Liver (tissue), 9 donors: Measurements from ENCODE around the gene LRRN3. TPM values are rescaled to one million over a fixed set of nuclear protein-coding genes. Genes with fewer than 3 reads are reported as not detected.

Source experiments
- DNase-seq: peaks from one replicate; pipeline ENCODE4 v3.0.0-alpha.2; 2017; ENCODE audit warnings: low spot score
- H3K27ac ChIP-seq, 2 donors: one replicate each; pipeline ENCODE4 v1.7.0; 2013; ENCODE audit warnings: inconsistent platforms in 2 of 2, low read length in 2 of 2, control low read depth in 1 of 2, low read depth in 1 of 2, mild to moderate bottlenecking in 1 of 2
- H3K27me3 ChIP-seq, 4 donors: one replicate each; pipeline versions ENCODE4 v1.6.1 to v1.7.0; 2013; ENCODE audit warnings: low read length in 3 of 4, inconsistent platforms in 1 of 4, mild to moderate bottlenecking in 1 of 4, moderate library complexity in 1 of 4; ENCODE audit not compliant: control insufficient read depth in 4 of 4, insufficient read depth in 4 of 4
- H3K36me3 ChIP-seq, 4 donors: one replicate each; pipeline versions ENCODE4 v1.6.1 to v1.7.0; 2013; ENCODE audit warnings: low read length in 3 of 4, mild to moderate bottlenecking in 3 of 4, low read depth in 1 of 4, moderate library complexity in 1 of 4; ENCODE audit not compliant: control insufficient read depth in 4 of 4, insufficient read depth in 3 of 4
- H3K4me1 ChIP-seq, 4 donors: one replicate each; pipeline versions ENCODE4 v1.6.1 to v1.7.0; 2013; ENCODE audit warnings: low read length in 3 of 4, mild to moderate bottlenecking in 3 of 4, moderate library complexity in 1 of 4; ENCODE audit not compliant: control insufficient read depth in 4 of 4, insufficient read depth in 4 of 4
- H3K4me3 ChIP-seq, 3 donors: one replicate each; pipeline versions ENCODE4 v1.6.1 to v1.7.0; 2013; ENCODE audit warnings: low read length in 3 of 3, control low read depth in 1 of 3, low read depth in 1 of 3, mild to moderate bottlenecking in 1 of 3
- H3K9ac ChIP-seq, 2 donors: one replicate each; pipeline ENCODE4 v1.7.0; 2013; ENCODE audit warnings: low read length in 2 of 2, mild to moderate bottlenecking in 2 of 2, moderate library complexity in 2 of 2, control low read depth in 1 of 2, low read depth in 1 of 2
- H3K9me3 ChIP-seq, 4 donors: one replicate each; pipeline versions ENCODE4 v1.6.1 to v1.7.0; 2013; ENCODE audit warnings: low read length in 3 of 4; ENCODE audit not compliant: control insufficient read depth in 4 of 4
- ATF3 ChIP-seq: IDR thresholded peaks from 2 replicates; pipeline ENCODE4 v1.6.1; 2016; ENCODE audit warnings: antibody characterized with exemption
- CTCF ChIP-seq: fragments of 150-350 bp; IDR thresholded peaks from 2 replicates; pipeline ENCODE4 v1.5.1; 2017; ENCODE audit warnings: improper control_type of control experiment, low read depth, low read length; ENCODE audit not compliant: missing input control
- EGR1 ChIP-seq, 2 donors: IDR thresholded peaks; 2 replicates each; pipeline ENCODE4 v1.6.1; 2016 to 2018; ENCODE audit warnings: antibody characterized with exemption in 2 of 2, low read depth in 2 of 2
- FOXA1 ChIP-seq: IDR thresholded peaks from 2 replicates; pipeline ENCODE4 v1.6.1; 2016; ENCODE audit warnings: antibody characterized with exemption
- FOXA2 ChIP-seq: IDR thresholded peaks from 2 replicates; pipeline ENCODE4 v1.6.1; 2016; ENCODE audit warnings: antibody characterized with exemption
- GABPA ChIP-seq, 2 donors: IDR thresholded peaks in 1 of 2; conservative IDR thresholded peaks in 1 of 2; 2 replicates each; pipeline ENCODE4 v1.6.1; 2016; ENCODE audit warnings: antibody characterized with exemption in 2 of 2, mild to moderate bottlenecking in 1 of 2, moderate library complexity in 1 of 2
- HNF4A ChIP-seq, 2 donors: conservative IDR thresholded peaks; 2 replicates each; pipeline ENCODE4 v1.6.1; 2016; ENCODE audit warnings: antibody characterized with exemption in 2 of 2, mild to moderate bottlenecking in 2 of 2
- HNF4G ChIP-seq: IDR thresholded peaks from 2 replicates; pipeline ENCODE4 v1.6.1; 2016; ENCODE audit warnings: antibody characterized with exemption
- JUND ChIP-seq, 2 donors: IDR thresholded peaks; 2 replicates each; pipeline ENCODE4 v1.6.1; 2016; ENCODE audit warnings: antibody characterized with exemption in 2 of 2
- MAX ChIP-seq: IDR thresholded peaks from 2 replicates; pipeline ENCODE4 v1.6.1; 2016; ENCODE audit warnings: antibody characterized with exemption
- RAD21 ChIP-seq, 2 donors: IDR thresholded peaks; 2 replicates each; pipeline ENCODE4 v1.6.1; 2016; ENCODE audit warnings: antibody characterized with exemption in 2 of 2, mild to moderate bottlenecking in 2 of 2
- REST ChIP-seq: IDR thresholded peaks from 2 replicates; pipeline ENCODE4 v1.6.1; 2016; ENCODE audit warnings: antibody characterized with exemption, mild to moderate bottlenecking
- RXRA ChIP-seq, 2 donors: IDR thresholded peaks; 2 replicates each; pipeline ENCODE4 v1.6.1; 2017 to 2018; ENCODE audit warnings: antibody characterized with exemption in 2 of 2, mild to moderate bottlenecking in 1 of 2
- SP1 ChIP-seq: IDR thresholded peaks from 2 replicates; pipeline ENCODE4 v1.6.1; 2018; ENCODE audit warnings: antibody characterized with exemption, mild to moderate bottlenecking
- TAF1 ChIP-seq: conservative IDR thresholded peaks from 2 replicates; pipeline ENCODE4 v1.6.1; 2016; ENCODE audit warnings: antibody characterized with exemption, mild to moderate bottlenecking
- YY1 ChIP-seq: IDR thresholded peaks from 2 replicates; pipeline ENCODE4 v1.6.1; 2016; ENCODE audit warnings: antibody characterized with exemption, mild to moderate bottlenecking
- ZBTB33 ChIP-seq: IDR thresholded peaks from 2 replicates; pipeline ENCODE4 v1.6.1; 2016; ENCODE audit warnings: antibody characterized with exemption
- WGBS: extraction: QIAGEN DNeasy Blood & Tissue Kit; methylation state at CpG from one replicate; pipeline ENCODE4 v1.1.7; 2013; 5-methylcytosine and 5-hydroxymethylcytosine counted together
- polyA plus RNA-seq, 2 donors: library from polyadenylated mRNA; stranded (reverse) in 1 of 2; unstranded in 1 of 2; fragments of 200-250 nt in 1 of 2; fragments of >200 nt in 1 of 2; fragmentation: Nextera tagmentation in 1 of 2; extraction: Ambion mirVana in 1 of 2; gene quantifications; one replicate each; pipeline versions ENCODE4 v1.2.1 to v1.2.3, GENCODE V29; 2013 to 2015
- total RNA-seq, 2 donors: library from RNA; depleted of rRNA; stranded (reverse); fragments of >200 nt; gene quantifications; one replicate each; pipeline ENCODE4 v1.2.3, GENCODE V29; 2014
- donor health status: healthy.
- donor health status: healthy.
- donor health status: healthy.
- donor health status: healthy.
- donor health status: healthy.

Gene LRRN3
- total and polyA plus RNA-seq, 4 donors = 0.18 to 1.1 (median 0.32) TPM

- WGBS = 72% methylated on average over 2 of the region's 2 CpGs
- H3K27ac ChIP-seq = no peak overlapping the region
Measured at GRCh38 chr7:111092406-111093236, 1.7 kb downstream of the LRRN3 start.

More at GRCh38 chr7:111092406-111093236, 1.7 kb downstream of the LRRN3 start:
- no peaks in the 10 kb centered on the region for H3K36me3 ChIP-seq
- no peak for TF ChIP-seq FOXA2
- no peak for TF ChIP-seq EGR1 (IDR thresholded peaks at IDR 0.05; ENCODE audit: low read depth in 2 of 2)
- no peak for TF ChIP-seq RXRA (IDR thresholded peaks at IDR 0.05)
- TF ChIP-seq ATF3 = no peak
- TF ChIP-seq MAX = no peak
- no peak for TF ChIP-seq GABPA (IDR thresholded peaks at IDR 0.05 in 1 of 2, conservative IDR thresholded peaks at IDR 0.05 in 1 of 2)
- no peak for TF ChIP-seq REST
- TF ChIP-seq JUND (IDR thresholded peaks at IDR 0.05) = no peak
- no peak for TF ChIP-seq YY1
- TF ChIP-seq CTCF = no peak
- no peak for TF ChIP-seq FOXA1
- no peak for TF ChIP-seq HNF4A (conservative IDR thresholded peaks at IDR 0.05)
- no peak for TF ChIP-seq RAD21 (IDR thresholded peaks at IDR 0.05)
- no peak for TF ChIP-seq SP1
- TF ChIP-seq ZBTB33 = no peak
- no peak for TF ChIP-seq TAF1
- no peak for TF ChIP-seq HNF4G
- H3K27me3 ChIP-seq = no peaks in the 10 kb centered on the region
- no peak for DNase-seq
- H3K4me1 ChIP-seq = no peaks in the 10 kb centered on the region
- no peaks in the 10 kb centered on the region for H3K9me3 ChIP-seq
- no peak overlapping the region for H3K9ac ChIP-seq
- H3K4me3 ChIP-seq = no peak overlapping the region
